ENCODE results near the gene GNL3. TPM values are rescaled to one million over a fixed set of nuclear protein-coding genes. Genes with fewer than 3 reads are reported as not detected.
A peak's percentile ranks its signal among the peaks of the same experiment; 100 is the strongest.
"Not testable (repeated sequence)": the region's sequence is repeated elsewhere in the genome, so short reads cannot be mapped to it uniquely, and the experiment has no call there.

The GNL3 gene
- total RNA-seq, 1 experiment from 2014 or later: 203 TPM

DNA sequence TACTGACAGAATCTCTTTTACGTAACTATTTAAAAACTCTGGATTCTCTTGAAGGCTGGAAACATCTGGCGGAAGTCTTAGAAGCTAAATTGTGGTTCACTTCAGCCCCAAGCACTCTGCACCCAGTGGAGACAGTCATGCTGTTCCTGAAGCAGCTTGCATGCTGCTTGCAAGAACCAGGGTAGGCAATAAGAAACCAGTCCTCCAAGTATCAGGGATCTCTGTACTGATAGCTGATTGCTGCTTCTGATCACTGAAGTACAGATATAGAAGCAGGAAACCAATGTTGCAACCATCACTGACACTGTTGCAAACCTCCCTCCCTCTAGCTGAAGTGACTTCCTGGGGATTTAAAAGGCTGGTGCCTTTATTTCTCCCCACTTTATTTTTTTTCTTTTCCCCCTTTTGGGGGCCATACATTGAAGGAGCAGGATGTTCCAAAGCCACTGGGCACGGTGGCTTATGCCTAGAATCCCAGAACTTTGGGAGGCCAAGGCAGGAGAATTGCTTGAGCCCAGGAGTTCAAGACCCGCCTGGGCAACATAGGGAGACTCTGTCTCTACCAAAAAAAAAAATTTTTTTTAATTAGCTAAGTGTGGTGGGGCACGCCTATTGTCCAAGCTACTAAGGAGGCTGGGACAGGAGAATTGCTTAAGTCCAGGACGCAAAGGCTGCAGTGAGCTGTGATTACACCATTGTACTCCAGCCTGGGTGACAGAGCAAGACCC is 35.3 kb downstream of the GNL3 start:
- no peak for DNase-seq (ENCODE audit: low read depth)

DNA sequence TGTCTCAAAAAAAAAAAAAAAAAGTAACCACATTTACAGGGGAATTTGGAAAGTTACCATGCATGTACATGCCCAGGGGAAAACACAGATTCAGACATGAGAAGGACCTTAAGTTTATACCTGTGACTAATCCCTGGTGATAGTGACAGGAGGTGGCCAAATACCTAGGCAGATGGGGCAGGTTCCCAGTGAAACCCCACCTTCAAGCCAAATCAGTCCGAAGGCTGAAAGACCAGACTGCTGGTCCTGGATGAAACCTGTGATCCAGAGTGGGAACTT is 35.8 kb downstream of the GNL3 start:
- DNase-seq (ENCODE audit: low read depth): no peak

DNA sequence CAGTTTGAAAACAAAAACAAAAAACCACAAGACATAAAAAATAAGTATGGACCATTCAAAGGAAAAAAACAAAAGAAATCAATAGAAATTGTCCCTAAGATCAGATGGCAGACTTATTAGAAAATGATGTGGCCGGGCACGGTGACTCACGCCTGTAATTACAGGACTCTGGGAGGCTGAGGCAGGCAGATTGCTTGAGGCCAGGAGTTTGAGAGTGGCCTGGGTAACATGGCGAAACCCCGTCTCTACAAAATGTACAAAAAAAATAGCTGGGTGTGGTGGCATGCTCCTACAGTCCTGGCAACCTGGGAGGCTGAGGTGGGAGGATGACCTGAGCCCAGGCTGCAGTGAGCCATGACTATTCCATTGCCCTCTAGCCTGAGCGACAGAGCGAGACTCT is 36.7 kb downstream of the GNL3 start:
- no peak for DNase-seq (ENCODE audit: low read depth)

DNA sequence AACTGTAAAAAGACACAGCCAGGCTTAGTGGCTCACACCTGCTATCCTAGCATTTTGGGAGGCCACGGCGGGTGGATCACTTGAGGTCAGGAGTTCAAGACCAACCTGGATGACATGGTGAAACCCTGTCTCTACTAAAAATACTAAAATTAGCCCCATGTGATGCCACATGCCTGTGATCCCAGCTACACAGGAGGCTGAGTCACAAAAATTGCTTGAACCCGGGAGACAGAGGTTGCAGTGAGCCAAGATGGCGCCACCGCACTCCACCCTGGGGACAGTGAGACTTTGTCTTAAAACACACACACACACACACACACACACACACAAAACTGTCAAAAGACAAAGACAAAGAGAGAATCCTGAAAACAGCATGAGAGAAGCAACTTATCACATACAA is 38.1 kb downstream of the GNL3 start:
- no peak for DNase-seq (ENCODE audit: low read depth)

DNA sequence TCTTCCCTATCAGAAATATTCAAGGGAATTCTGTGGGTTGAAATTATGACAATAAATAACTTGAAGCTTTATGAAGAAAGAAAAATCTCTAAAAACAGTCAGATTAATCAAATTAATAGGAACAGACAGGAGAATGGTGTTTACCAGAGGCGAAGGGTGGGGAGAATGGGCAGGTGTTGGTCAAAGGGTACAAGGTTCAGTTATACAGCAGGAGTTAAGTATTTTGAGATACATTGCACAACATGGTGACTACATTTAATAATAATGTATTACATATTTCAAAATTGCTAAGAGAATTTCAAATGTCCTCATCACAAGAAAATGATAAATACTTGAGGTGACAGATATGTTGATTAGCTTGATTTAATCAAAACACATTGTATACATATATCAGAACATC is 38.7 kb downstream of the GNL3 start:
- no peak for DNase-seq (ENCODE audit: low read depth)

DNA sequence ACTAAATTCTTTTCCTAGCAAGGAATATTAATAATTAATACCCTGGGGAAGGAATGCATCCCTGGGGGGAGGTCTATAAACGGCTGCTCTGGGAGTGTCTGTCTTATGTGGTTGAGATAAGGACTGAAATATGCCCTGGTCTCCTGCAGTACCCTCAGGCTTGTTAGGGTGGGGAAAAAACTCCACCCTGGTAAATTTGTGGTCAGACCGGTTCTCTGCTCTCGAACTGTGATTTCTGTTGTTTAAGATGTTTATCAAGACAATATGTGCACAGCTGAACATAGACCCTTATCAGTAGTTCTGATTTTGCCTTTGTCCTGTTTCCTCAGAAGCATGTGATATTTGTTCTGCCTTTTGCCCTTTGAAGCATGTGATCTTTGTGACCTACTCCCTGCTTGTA is 42.9 kb downstream of the GNL3 start:
- DNase-seq (ENCODE audit: low read depth): not testable (repeated sequence)

DNA sequence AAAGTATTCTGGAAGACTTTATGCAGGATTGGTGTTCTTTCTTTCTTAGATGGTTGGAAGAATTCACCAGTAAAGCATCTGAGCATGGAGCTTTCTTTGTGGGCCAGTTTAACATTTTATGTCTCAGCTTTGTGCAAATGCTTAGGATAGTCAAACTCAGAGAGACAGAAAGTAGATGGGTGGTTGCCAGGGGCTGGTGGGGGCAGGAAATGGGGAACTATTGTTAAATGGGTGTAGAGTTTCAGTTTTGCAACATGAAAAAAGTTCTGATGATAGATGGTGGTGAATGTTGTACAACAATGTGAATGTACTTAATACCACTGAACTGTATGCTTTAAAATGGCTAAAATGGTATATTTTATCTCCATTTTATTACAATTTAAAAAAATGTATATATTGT is 44.8 kb downstream of the GNL3 start:
- DNase-seq (ENCODE audit: low read depth): no peak

DNA sequence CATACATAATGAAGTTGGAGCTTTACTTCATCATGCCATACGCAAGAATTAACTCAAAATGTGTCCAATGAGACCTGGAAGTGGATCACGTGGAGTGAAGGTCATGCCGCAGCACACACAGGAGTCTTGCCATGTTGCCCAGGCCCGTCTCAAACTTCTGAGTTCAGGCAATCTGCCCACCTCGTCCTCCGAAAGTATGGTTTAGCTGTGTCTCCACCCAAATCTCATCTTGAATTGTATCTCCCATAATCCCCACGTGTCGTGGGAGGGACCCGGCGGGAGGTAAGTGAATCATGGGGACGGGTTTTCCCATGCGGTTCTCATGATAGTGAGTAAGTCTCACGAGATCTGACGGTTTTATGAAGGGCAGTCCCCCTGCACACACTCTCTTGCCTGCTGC is 45.8 kb downstream of the GNL3 start:
- DNase-seq (ENCODE audit: low read depth): no peak

DNA sequence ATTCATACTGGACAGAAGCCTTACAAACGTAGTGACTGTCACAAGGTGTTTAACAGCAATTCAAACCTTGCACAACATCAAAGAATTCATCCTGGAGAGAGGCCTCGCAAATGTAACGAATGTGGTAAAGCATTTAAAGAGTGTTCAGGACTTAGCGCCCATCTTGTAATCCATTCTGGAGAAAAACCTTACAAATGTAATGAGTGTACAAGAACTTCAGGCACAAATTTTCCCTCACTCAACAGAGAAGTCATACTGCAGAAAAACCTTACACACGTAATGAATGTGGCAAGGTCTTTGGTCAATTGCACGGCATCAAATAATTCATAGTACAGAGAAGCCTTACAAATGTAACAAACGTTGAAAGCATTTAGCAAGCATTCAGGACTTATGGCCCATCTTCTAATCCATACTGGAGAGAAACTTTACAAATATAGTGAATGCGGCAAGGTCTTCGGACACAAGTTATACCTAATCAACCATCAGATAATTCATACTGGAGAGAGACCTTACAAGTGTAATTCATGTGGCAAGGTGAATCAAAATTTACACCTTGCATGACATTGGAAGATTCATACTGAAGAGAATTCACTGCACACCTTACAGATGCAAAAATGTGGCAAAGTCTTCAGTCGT is 47.5 kb downstream of the GNL3 start:
- no peak for DNase-seq (ENCODE audit: low read depth)

DNA sequence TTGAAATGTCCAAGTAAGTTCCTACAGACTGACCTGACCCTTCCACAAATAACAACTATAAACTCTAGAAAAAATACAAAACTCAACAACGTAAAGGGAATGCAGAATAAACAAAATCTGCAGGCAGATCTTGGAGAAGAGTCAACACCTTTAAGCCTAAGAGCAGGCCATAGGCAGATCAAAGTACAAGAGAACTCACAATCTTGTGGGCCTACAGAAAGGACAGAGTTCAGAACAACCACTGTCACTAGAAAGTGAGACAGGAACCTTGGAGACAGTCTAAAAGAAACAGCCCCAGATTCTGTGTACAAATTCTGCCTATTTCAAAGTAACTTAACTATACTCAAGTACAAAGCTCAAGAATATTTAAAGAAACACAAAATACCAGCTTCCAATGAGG is 53.9 kb downstream of the GNL3 start:
- no peak for DNase-seq (ENCODE audit: low read depth)

DNA sequence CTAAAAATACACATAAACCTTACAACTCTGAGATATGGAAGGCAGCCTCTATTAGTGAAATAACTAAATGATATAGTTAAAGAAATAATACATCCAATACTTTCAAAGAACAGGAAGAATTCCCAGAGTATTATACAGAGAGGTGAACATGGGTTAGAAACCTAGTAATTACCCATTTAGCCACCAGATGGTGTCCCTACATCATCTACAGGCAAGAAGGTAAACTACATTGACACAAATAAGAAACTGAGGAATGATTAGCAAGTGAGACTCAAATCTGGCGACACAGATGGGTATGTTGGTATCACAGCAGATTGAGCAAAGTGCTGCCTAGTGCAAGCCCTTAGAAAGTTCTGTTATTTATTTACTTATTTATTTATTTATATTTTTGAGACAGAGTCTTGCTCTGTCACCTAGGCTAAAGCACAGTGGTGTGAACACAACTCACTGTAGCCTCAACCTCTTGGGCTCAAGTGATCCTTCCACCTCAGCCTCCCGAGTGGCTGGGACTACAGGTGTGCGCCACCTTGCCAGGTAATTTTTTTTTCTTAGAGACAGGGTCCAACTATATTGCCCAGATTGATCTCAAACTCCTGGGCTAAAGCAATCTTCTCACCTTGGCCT is 56.7 kb downstream of the GNL3 start:
- peak; percentile 3 for DNase-seq (ENCODE audit: low read depth)

DNA sequence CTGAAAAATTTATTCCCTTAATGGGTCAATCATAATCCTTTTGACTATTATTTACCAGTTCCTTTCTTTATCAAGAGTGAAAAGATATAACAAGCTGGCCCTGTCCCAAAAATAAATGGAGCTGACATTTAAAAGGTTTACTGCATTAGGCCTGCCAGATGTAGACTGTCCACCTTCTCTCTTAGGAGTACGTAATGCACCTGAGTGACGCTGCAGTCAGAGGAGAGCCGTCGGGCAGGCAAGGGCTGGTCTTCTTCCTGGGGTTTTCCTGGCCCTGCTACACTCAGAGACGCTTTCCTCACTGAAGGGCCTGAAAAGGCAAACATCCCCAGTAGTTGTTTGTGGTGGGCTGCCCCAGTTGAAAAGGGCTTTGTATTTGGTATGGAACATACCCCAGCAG is 57.3 kb downstream of the GNL3 start:
- no peak for DNase-seq (ENCODE audit: low read depth)

DNA sequence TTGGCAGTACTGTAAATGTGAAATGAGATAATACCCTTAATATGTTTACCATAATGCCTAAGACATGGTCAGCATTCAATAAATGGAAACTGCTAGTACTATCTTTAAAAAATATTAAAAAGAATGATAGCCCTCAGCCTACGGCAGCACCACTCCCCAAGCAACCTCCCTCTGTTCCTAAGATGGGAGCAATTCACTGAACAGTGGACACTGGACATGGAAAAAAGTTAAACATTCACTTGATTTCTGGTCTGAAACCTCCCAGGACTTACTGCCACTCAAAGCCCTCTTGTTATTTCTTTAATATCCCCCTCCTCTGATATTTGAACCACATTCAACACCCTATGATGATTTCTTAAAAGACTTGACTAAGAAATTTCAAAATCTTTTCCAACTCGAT is 57.9 kb downstream of the GNL3 start:
- no peak for DNase-seq (ENCODE audit: low read depth)

Other genes starting within 250 kb of the GNL3 start
- 0.34 TPM in 1 of 2 replicates, not detected in the other for gene SEMA3G, start 240.9 kb upstream of the GNL3 start, total RNA-seq (2014; rRNA removed; shearing (Covaris generic))
- gene TNNC1, start 232.0 kb upstream of the GNL3 start, total RNA-seq (2014; rRNA removed; shearing (Covaris generic)): not detected in 2 replicates
- gene NISCH, start 230.4 kb upstream of the GNL3 start, total RNA-seq (2014; rRNA removed; shearing (Covaris generic)): 18.7 and 19.0 TPM in 2 replicates
- gene STAB1, start 190.7 kb upstream of the GNL3 start, total RNA-seq (2014; rRNA removed; shearing (Covaris generic)): not detected in 2 replicates
- 68.6 and 73.1 TPM in 2 replicates for gene NT5DC2, start 152.2 kb upstream of the GNL3 start, total RNA-seq (2014; rRNA removed; shearing (Covaris generic))
- gene UQCC5, start 149.4 kb upstream of the GNL3 start, total RNA-seq (2014; rRNA removed; shearing (Covaris generic)): 3.8 and 13.9 TPM in 2 replicates
- gene PBRM1, start 119 bp upstream of the GNL3 start, total RNA-seq (2014; rRNA removed; shearing (Covaris generic)): 34.1 and 36.7 TPM in 2 replicates
- 37.7 and 62.4 TPM in 2 replicates for gene GLT8D1, start 19.8 kb downstream of the GNL3 start, total RNA-seq (2014; rRNA removed; shearing (Covaris generic))
- gene SPCS1, start 20.1 kb downstream of the GNL3 start, total RNA-seq (2014; rRNA removed; shearing (Covaris generic)): 120 and 132 TPM in 2 replicates
- gene NEK4, start 84.9 kb downstream of the GNL3 start, total RNA-seq (2014; rRNA removed; shearing (Covaris generic)): 17.1 and 22.9 TPM in 2 replicates
- gene ITIH1, start 91.6 kb downstream of the GNL3 start, total RNA-seq (2014; rRNA removed; shearing (Covaris generic)): not detected in 2 replicates
- gene ITIH3, start 108.8 kb downstream of the GNL3 start, total RNA-seq (2014; rRNA removed; shearing (Covaris generic)): not detected in 2 replicates
- gene ITIH4, start 144.6 kb downstream of the GNL3 start, total RNA-seq (2014; rRNA removed; shearing (Covaris generic)): 0.09 and 0.40 TPM in 2 replicates
- not detected in 2 replicates for gene MUSTN1, start 149.0 kb downstream of the GNL3 start, total RNA-seq (2014; rRNA removed; shearing (Covaris generic))
- gene STIMATE, start 211.5 kb downstream of the GNL3 start, total RNA-seq (2014; rRNA removed; shearing (Covaris generic)): 6.3 and 16.9 TPM in 2 replicates

All from Daoy (cell line).